Keratinocyte (primary cell): Measurements from ENCODE around the gene ADI1. TPM values are rescaled to one million over a fixed set of nuclear protein-coding genes. Genes with fewer than 3 reads are reported as not detected.

Experiments used
- DNase-seq: peaks from one replicate; pipeline ENCODE4 v3.0.0-alpha.2; 2011; ENCODE audit warnings: low read depth, missing footprints, low spot score
- FAIRE-seq: peaks from 2 replicates; lab custom pipeline; 2011; peaks lifted over from hg19 to GRCh38; lab: Jason Lieb, UNC
- H2AFZ ChIP-seq: 2 replicates; pipeline ENCODE4 v1.6.0; 2012; ENCODE audit warnings: low read length, control low read depth, inconsistent platforms; ENCODE audit not compliant: control insufficient read depth
- H3K27ac ChIP-seq: 2 replicates; pipeline ENCODE4 v1.5.1; 2011; ENCODE audit warnings: low read length; ENCODE audit not compliant: control insufficient read depth, insufficient read depth
- H3K27me3 ChIP-seq: 3 replicates; pipeline ENCODE4 v1.6.0; 2011; ENCODE audit warnings: low read length; ENCODE audit not compliant: control insufficient read depth, insufficient read depth; ENCODE audit errors: extremely low read depth
- H3K36me3 ChIP-seq, 2 experiments: 2 replicates in 1 of 2; 3 replicates in 1 of 2; pipeline ENCODE4 v1.5.1; 2011; ENCODE audit warnings: low read length in 2 of 2, mild to moderate bottlenecking in 1 of 2; ENCODE audit not compliant: control insufficient read depth in 2 of 2, insufficient read depth in 2 of 2; ENCODE audit errors: extremely low read depth in 1 of 2
- H3K4me1 ChIP-seq: 3 replicates; pipeline ENCODE4 v1.5.1; 2011; ENCODE audit warnings: low read length; ENCODE audit not compliant: control insufficient read depth, insufficient read depth; ENCODE audit errors: extremely low read depth
- H3K4me2 ChIP-seq: 3 replicates; pipeline ENCODE4 v1.6.0; 2011; ENCODE audit warnings: low read depth, low read length; ENCODE audit not compliant: control insufficient read depth, insufficient read depth; ENCODE audit errors: extremely low read depth
- H3K4me3 ChIP-seq, 3 experiments: fragments of 200-600 bp in 1 of 3; sonication (generic) in 1 of 3; 2 replicates in 2 of 3; 3 replicates in 1 of 3; pipeline ENCODE4 v1.5.1; 2011 to 2016; ENCODE audit warnings: low read length in 3 of 3, mild to moderate bottlenecking in 3 of 3, control low read depth in 2 of 3, inconsistent platforms in 1 of 3, low read depth in 1 of 3, mixed read lengths in 1 of 3, mixed run types in 1 of 3, moderate library complexity in 1 of 3; ENCODE audit not compliant: control insufficient read depth in 2 of 3, insufficient read depth in 2 of 3; ENCODE audit errors: extremely low read depth in 1 of 3
- H3K79me2 ChIP-seq: 2 replicates; pipeline ENCODE4 v1.6.0; 2012; ENCODE audit warnings: low read length; ENCODE audit not compliant: control insufficient read depth, insufficient read depth
- H3K9ac ChIP-seq: 3 replicates; pipeline ENCODE4 v1.6.0; 2011; ENCODE audit warnings: low read length; ENCODE audit not compliant: control insufficient read depth, insufficient read depth; ENCODE audit errors: extremely low read depth
- H3K9me1 ChIP-seq: 3 replicates; pipeline ENCODE4 v1.6.0; 2011; ENCODE audit warnings: low read length; ENCODE audit not compliant: control insufficient read depth, insufficient read depth; ENCODE audit errors: extremely low read depth
- H3K9me3 ChIP-seq: 2 replicates; pipeline ENCODE4 v1.5.1; 2012; ENCODE audit warnings: low read depth, low read length; ENCODE audit not compliant: control insufficient read depth
- H4K20me1 ChIP-seq: 3 replicates; pipeline ENCODE4 v1.6.0; 2011; ENCODE audit warnings: low read length; ENCODE audit not compliant: control insufficient read depth, insufficient read depth; ENCODE audit errors: extremely low read depth
- EZH2 ChIP-seq: IDR thresholded peaks from one replicate; pipeline ENCODE4 v1.6.1; 2012; ENCODE audit warnings: inconsistent platforms, mild to moderate bottlenecking, low read length, moderate library complexity
- dilution Hi-C: fragments of 300-500 bp; cut with MboI; formaldehyde crosslinking; loops from one replicate; pipeline ENCODE4 v1.7.0; 2020; ENCODE audit warnings: low sequenced_read_pairs; ENCODE audit not compliant: extremely low pct_ligation_motif_present
- polyA plus RNA-seq, 5 experiments: library from polyadenylated mRNA; depleted of rRNA in 3 of 5; stranded (reverse) in 3 of 5; stranded (forward) in 1 of 5; unstranded in 1 of 5; fragments of >200 nt; gene quantifications; 1 replicate in 1 of 5; 2 replicates in 3 of 5; 3 replicates in 1 of 5; pipeline versions ENCODE4 v1.2.1 to v1.2.3, GENCODE V29; 2011 to 2012; ENCODE audit warnings: missing spikeins in 2 of 5, low read depth in 1 of 5, low replicate concordance in 1 of 5
- TF ChIP-seq, protein P1 (sequence below), 3 experiments: IDR thresholded peaks in 1 of 3; conservative IDR thresholded peaks in 1 of 3; optimal IDR thresholded peaks in 1 of 3; 2 replicates in 2 of 3; 3 replicates in 1 of 3; pipeline versions ENCODE3 to v1.5.1; 2011; ENCODE audit warnings: low read length in 3 of 3, mild to moderate bottlenecking in 3 of 3, moderate library complexity in 2 of 3, control low read depth in 1 of 3, inconsistent platforms in 1 of 3; ENCODE audit not compliant: insufficient read depth in 2 of 3; ENCODE audit errors: extremely low read depth in 1 of 3

The ADI1 gene
- polyA plus RNA-seq, 1 donor (not counting 4 experiments of a cell fraction or from before 2014, with no cell fraction given), result 47.4 TPM

DNA sequence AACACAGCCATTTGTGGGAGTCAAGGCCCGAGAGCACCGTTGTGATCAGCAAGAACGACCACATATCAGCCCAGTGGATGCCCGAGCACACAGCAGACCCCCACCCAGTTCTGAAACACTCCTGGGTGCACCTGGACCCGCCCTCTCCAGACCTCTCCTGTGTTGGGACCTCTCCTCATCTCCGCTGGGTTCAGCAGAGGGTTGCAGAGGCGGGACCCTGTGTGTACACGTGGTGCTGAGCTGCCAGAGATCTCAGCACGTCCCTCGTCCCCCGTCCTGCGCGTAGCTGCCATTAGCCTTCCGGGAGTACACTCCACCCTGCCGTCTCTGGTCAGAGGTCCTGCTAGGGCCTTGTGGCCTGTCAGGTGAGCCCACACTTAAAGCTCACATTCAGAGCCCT, 51.7 kb downstream of the ADI1 start:
- DNase-seq (no peak), FAIRE-seq (no peak)
- Histone ChIP-seq H3K79me2 (no peaks in the 10 kb centered on the region), H3K9me1 (no peaks in the 10 kb centered on the region), H2AFZ (no peak overlapping the region), H3K27ac (no peak overlapping the region), H3K9ac (no peak overlapping the region), H3K4me1 (peaks cover 13% of the 10 kb centered on the region), H4K20me1 (no peaks in the 10 kb centered on the region), H3K36me3 (peaks cover 8 to 24% of the 10 kb centered on the region in 2 experiments), H3K4me2 (no peak overlapping the region), H3K4me3 (no peak overlapping the region), H3K9me3 (no peaks in the 10 kb centered on the region), H3K27me3 (no peaks in the 10 kb centered on the region)
- no peak for TF ChIP-seq EZH2
- dilution Hi-C loops, result no loop called here

DNA sequence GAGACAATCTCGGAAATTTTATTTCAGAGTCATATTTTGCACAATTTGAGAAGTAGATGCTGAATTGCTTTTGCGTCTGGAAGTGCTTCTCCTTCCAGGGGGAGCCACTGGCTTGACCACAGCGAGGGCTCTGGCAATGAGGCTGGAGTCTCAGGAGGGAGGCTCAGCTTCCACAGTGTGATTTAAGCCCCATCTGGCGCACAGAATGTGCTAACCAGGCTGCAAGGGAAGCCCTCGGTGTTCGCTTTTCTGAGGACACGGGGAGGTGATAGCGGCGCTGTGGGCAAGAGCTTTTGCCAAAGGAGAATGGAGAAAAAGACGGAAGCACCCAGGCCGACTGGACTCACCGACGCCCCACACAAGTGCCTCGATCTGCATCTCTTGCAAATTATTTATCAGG, 52.4 kb downstream of the ADI1 start:
- Histone ChIP-seq H3K4me3 (no peak overlapping the region), H3K36me3 (peaks cover 8 to 19% of the 10 kb centered on the region in 2 experiments), H4K20me1 (no peaks in the 10 kb centered on the region), H3K79me2 (no peaks in the 10 kb centered on the region), H3K27me3 (no peaks in the 10 kb centered on the region), H3K9ac (no peak overlapping the region), H2AFZ (no peak overlapping the region), H3K4me2 (no peak overlapping the region), H3K9me3 (no peaks in the 10 kb centered on the region), H3K9me1 (no peaks in the 10 kb centered on the region), H3K27ac (no peak overlapping the region), H3K4me1 (peaks cover 13% of the 10 kb centered on the region)
- dilution Hi-C loops, result no loop called here
- FAIRE-seq (no peak), DNase-seq (no peak)
- TF ChIP-seq, protein P1, sequence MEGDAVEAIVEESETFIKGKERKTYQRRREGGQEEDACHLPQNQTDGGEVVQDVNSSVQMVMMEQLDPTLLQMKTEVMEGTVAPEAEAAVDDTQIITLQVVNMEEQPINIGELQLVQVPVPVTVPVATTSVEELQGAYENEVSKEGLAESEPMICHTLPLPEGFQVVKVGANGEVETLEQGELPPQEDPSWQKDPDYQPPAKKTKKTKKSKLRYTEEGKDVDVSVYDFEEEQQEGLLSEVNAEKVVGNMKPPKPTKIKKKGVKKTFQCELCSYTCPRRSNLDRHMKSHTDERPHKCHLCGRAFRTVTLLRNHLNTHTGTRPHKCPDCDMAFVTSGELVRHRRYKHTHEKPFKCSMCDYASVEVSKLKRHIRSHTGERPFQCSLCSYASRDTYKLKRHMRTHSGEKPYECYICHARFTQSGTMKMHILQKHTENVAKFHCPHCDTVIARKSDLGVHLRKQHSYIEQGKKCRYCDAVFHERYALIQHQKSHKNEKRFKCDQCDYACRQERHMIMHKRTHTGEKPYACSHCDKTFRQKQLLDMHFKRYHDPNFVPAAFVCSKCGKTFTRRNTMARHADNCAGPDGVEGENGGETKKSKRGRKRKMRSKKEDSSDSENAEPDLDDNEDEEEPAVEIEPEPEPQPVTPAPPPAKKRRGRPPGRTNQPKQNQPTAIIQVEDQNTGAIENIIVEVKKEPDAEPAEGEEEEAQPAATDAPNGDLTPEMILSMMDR (optimal IDR thresholded peaks at IDR 0.05 in 1 of 3, IDR thresholded peaks at IDR 0.05 in 1 of 3, conservative IDR thresholded peaks at IDR 0.05 in 1 of 3; ENCODE audit: extremely low read depth in 1 of 3, insufficient read depth in 2 of 3, low read length in 3 of 3), result no peak
- no peak for TF ChIP-seq EZH2

DNA sequence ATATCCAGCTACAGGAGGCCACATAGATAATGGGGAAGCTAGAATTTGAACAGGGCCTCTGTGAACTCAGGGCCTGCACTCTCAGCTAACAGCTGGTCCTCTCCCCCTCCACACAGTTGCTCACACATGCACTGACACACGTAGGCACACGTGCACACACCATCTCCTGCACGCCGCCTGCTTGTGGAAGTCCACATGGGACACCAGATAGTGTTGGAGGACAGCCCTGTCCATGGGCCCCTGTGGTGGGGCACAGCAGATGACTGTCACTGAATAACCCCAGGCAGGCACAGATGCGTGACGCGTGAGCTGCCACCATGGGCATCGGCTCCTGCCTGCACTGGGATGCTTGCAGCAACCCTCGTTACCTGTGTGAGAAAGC, 52.9 kb downstream of the ADI1 start:
- Histone ChIP-seq H3K79me2 (no peaks in the 10 kb centered on the region), H3K9me1 (no peaks in the 10 kb centered on the region), H3K9me3 (no peaks in the 10 kb centered on the region), H3K4me3 (no peak overlapping the region), H2AFZ (no peak overlapping the region), H3K4me2 (no peak overlapping the region), H3K9ac (no peak overlapping the region), H3K27ac (no peak overlapping the region), H3K4me1 (peaks cover 13% of the 10 kb centered on the region), H3K36me3 (peaks cover 8 to 19% of the 10 kb centered on the region in 2 experiments), H3K27me3 (no peaks in the 10 kb centered on the region), H4K20me1 (no peaks in the 10 kb centered on the region)
- DNase-seq (no peak), FAIRE-seq (no peak)
- no peak for TF ChIP-seq EZH2
- TF ChIP-seq, protein P1 (optimal IDR thresholded peaks at IDR 0.05 in 1 of 3, IDR thresholded peaks at IDR 0.05 in 1 of 3, conservative IDR thresholded peaks at IDR 0.05 in 1 of 3; ENCODE audit: extremely low read depth in 1 of 3, insufficient read depth in 2 of 3, low read length in 3 of 3), result no peak
- dilution Hi-C loops, result no loop called here
